Ishikawa (cell line): ENCODE measurements around the gene GNGT1.

Source experiments
- CEBPB ChIP-seq: IDR thresholded peaks from 2 replicates; pipeline ENCODE4 v1.6.1; 2012
- EGR1 ChIP-seq: IDR thresholded peaks from 2 replicates; pipeline ENCODE4 v1.6.1; 2012
- EP300 ChIP-seq: IDR thresholded peaks from 2 replicates; pipeline ENCODE4 v1.6.1; 2012; ENCODE audit warnings: borderline replicate concordance
- FOXM1 ChIP-seq: IDR thresholded peaks from 2 replicates; pipeline ENCODE4 v1.6.1; 2012; ENCODE audit warnings: low read depth, borderline replicate concordance
- NFIC ChIP-seq: IDR thresholded peaks from 2 replicates; pipeline ENCODE4 v1.6.1; 2012
- RAD21 ChIP-seq: IDR thresholded peaks from 2 replicates; pipeline ENCODE4 v1.6.1; 2012; ENCODE audit warnings: low read depth
- REST ChIP-seq: IDR thresholded peaks from 2 replicates; pipeline ENCODE4 v1.6.1; 2012; ENCODE audit warnings: low read depth, mild to moderate bottlenecking
- TAF1 ChIP-seq: IDR thresholded peaks from 2 replicates; pipeline ENCODE4 v1.6.1; 2012; ENCODE audit warnings: low read depth, mild to moderate bottlenecking

DNA sequence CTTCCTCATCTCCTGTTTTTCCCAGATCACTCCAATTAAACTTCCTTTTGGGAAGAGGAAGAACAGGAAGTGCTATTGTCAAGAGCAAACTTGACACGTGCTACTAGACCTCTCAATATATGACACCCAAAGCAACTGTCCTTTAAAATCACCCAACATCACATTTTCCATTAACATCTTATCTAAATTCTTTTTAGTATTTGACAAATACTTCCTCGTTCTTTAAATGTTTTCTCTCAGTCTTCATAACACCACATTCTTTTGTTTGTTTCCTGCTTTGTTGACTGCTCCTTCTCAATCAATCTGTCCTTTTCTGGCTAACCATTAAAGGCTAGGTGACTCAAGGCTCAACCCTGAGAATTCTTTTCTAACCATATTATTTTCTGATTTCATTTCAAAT, 8.7 kb upstream of the GNGT1 start:
- TF ChIP-seq EGR1 (no peak), RAD21 (no peak), TAF1 (no peak), FOXM1 (no peak), EP300 (no peak), REST (no peak), NFIC (no peak), CEBPB (no peak)
